Tibial nerve (tissue), 4 donors: ENCODE data around the gene GMDS. TPM values are rescaled to one million over a fixed set of nuclear protein-coding genes. Genes with fewer than 3 reads are reported as not detected.

Experiments
- DNase-seq, 2 donors: peaks; one replicate each; pipeline ENCODE4 v3.0.0-alpha.2; 2019; ENCODE audit warnings: low spot score in 2 of 2
- H3K27ac ChIP-seq, 4 donors: fragments of 200-600 bp; sonication (generic) in 3 of 4; one replicate each; pipeline ENCODE4 v1.5.1; 2017 to 2019; ENCODE audit warnings: mild to moderate bottlenecking in 1 of 4
- H3K27me3 ChIP-seq, 2 donors: fragments of 200-600 bp; sonication (generic) in 1 of 2; one replicate each; pipeline versions ENCODE4 v1.5.1 to v1.6.0; 2017 to 2019
- H3K36me3 ChIP-seq, 3 donors: fragments of 200-600 bp; sonication (generic); one replicate each; pipeline ENCODE4 v1.5.1; 2018 to 2019
- H3K4me1 ChIP-seq, 4 donors: fragments of 200-600 bp; sonication (generic) in 3 of 4; one replicate each; pipeline ENCODE4 v1.5.1; 2017 to 2019
- H3K4me3 ChIP-seq, 4 donors: fragments of 200-600 bp; sonication (generic) in 3 of 4; one replicate each; pipeline ENCODE4 v1.5.1; 2017 to 2019; ENCODE audit warnings: mild to moderate bottlenecking in 1 of 4, moderate library complexity in 1 of 4
- H3K9me3 ChIP-seq, 4 donors: fragments of 200-600 bp; sonication (generic) in 3 of 4; one replicate each; pipeline ENCODE4 v1.5.1; 2017 to 2019
- CTCF ChIP-seq, 5 experiments: fragments of 200-600 bp in 3 of 5; fragments of 450-650 bp in 2 of 5; sonication (generic) in 3 of 5; IDR thresholded peaks; one replicate each; pipeline ENCODE4 v1.5.1; 2016 to 2019; ENCODE audit warnings: antibody characterized with exemption in 5 of 5, mild to moderate bottlenecking in 3 of 5, moderate library complexity in 2 of 5
- EP300 ChIP-seq, 2 donors: sonication (generic); formaldehyde crosslinking; IDR thresholded peaks; one replicate each; pipeline ENCODE4 v1.6.1; 2017; ENCODE audit warnings: antibody characterized with exemption in 2 of 2, mild to moderate bottlenecking in 1 of 2
- POLR2A ChIP-seq, 2 donors: fragments of 450-650 bp; IDR thresholded peaks; one replicate each; pipeline ENCODE4 v1.6.1; 2017; ENCODE audit warnings: antibody characterized with exemption in 2 of 2, mild to moderate bottlenecking in 2 of 2, moderate library complexity in 2 of 2
- WGBS, 2 donors: methylation state at CpG; one replicate each; pipeline ENCODE4 v1.1.5; 2018; 5-methylcytosine and 5-hydroxymethylcytosine counted together
- total RNA-seq, 4 donors: library from RNA; depleted of rRNA; stranded (reverse); fragments of >200 nt; gene quantifications; one replicate each; pipeline ENCODE4 v1.1.0, GENCODE V29; 2016

GMDS gene
- total RNA-seq, 4 donors from 2014 or later = 14.9 to 46.5 (median 32.8) TPM

DNA sequence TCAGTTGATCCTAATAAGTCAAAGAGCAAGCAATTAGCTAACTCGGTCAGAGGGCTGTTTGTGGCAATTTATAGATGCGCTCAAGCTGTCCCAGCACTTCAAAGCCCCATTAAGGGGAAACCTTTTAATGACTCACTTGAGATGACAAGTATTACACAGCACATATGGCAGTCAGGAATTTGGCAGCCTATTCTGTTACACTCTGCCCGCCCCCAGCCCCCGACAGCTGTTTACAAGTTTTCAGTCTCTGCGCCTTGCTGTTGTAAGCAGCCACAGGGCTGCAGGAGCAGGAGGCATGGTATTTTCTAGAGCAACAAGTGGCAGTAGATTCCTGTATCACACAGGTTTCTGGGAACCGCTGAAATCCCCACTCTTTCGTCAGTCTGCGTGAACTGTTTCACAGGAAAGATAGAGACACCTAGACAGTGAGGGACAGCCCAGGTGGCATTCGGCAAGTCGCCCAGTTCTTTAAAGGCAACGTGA, 372.7 kb downstream of the GMDS start:
- H3K9me3 ChIP-seq = no peaks in the 10 kb centered on the region

DNA sequence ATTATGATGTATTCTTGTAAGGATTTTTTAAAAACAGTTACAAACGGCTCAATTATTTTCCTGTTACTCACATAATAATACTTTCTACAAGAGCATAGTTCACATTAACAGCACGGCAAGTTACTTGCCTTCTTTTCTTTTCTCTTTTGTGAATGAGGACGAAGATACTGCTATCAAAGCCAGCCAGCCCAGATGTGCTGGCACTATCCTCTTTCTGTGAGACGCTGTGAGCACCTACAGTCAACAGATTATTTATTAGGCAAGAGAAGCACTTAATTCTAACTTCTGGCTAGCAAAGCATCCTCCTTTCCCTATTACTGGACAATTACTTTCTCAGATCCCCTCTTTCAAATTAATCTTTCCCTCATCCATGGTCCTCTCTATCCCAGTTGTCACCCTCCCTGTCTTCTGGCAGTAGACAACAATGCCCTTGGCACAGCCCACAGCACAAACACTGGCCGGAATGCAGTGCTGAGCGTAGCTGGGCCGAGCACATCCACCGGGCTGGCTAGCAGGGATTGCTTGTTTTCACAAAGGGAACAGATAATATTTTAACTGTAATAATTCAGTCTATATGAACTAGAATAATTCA, 373.6 kb downstream of the GMDS start:
- Histone ChIP-seq H3K4me1 (peaks cover 0 to 35% (median 13%) of the 10 kb centered on the region in 4 donors), H3K9me3 (no peaks in the 10 kb centered on the region), H3K36me3 (no peaks in the 10 kb centered on the region), H3K4me3 (no peak overlapping the region), H3K27ac (peak overlapping the region in 2 of 4 donors; percentile 54 to 68), H3K27me3 (no peaks in the 10 kb centered on the region)
- TF ChIP-seq EP300 (IDR thresholded peaks at IDR 0.05) = no peak
- TF ChIP-seq CTCF (IDR thresholded peaks at IDR 0.05) = no peak
- no peak for TF ChIP-seq POLR2A (IDR thresholded peaks at IDR 0.05)
- WGBS, 2 donors = 24 to 37% methylated on average over 8 of the region's 8 CpGs
- no peak for DNase-seq

More for the DNA sequence above, 372.7 kb downstream of the GMDS start:
- Histone ChIP-seq H3K4me3 (no peak overlapping the region), H3K27ac (peak overlapping the region in 2 of 4 donors; percentile 54 to 68), H3K36me3 (no peaks in the 10 kb centered on the region), H3K27me3 (no peaks in the 10 kb centered on the region), H3K4me1 (peaks cover 0 to 35% (median 13%) of the 10 kb centered on the region in 4 donors)
- WGBS, 2 donors = 65% methylated on average over 11 of the region's 11 CpGs
- TF ChIP-seq POLR2A (IDR thresholded peaks at IDR 0.05) (no peak), CTCF (IDR thresholded peaks at IDR 0.05) (no peak)
- no peak for DNase-seq

- H3K4me3 ChIP-seq = no peak overlapping the region
- TF ChIP-seq CTCF (IDR thresholded peaks at IDR 0.05) = no peak
- no peak for TF ChIP-seq POLR2A (IDR thresholded peaks at IDR 0.05)
- no peak for TF ChIP-seq EP300 (IDR thresholded peaks at IDR 0.05)
- H3K4me1 ChIP-seq = peaks cover 0 to 39% (median 15%) of the 10 kb centered on the region in 4 donors
- peak overlapping the region in 2 of 4 donors; percentile 54 to 68 for H3K27ac ChIP-seq
- no peaks in the 10 kb centered on the region for H3K9me3 ChIP-seq
- H3K27me3 ChIP-seq = no peaks in the 10 kb centered on the region
- no peak for DNase-seq
- no peaks in the 10 kb centered on the region for H3K36me3 ChIP-seq
- WGBS, 2 donors = 80 to 83% methylated on average over 7 of the region's 7 CpGs
These were observed 374.5 kb downstream of the GMDS start for GRCh38 chr6:1870932-1871331.

GRCh38 chr6:1870251-1870650, 375.2 kb downstream of the GMDS start:
- Histone ChIP-seq H3K36me3 (no peaks in the 10 kb centered on the region), H3K4me1 (peaks cover 0 to 46% (median 16%) of the 10 kb centered on the region in 4 donors), H3K27ac (no peak overlapping the region), H3K9me3 (no peaks in the 10 kb centered on the region), H3K4me3 (no peak overlapping the region), H3K27me3 (no peaks in the 10 kb centered on the region)
- no peak for TF ChIP-seq CTCF (IDR thresholded peaks at IDR 0.05)
- TF ChIP-seq POLR2A (IDR thresholded peaks at IDR 0.05) = no peak
- no peak for TF ChIP-seq EP300 (IDR thresholded peaks at IDR 0.05)
- no peak for DNase-seq
- WGBS, 2 donors = 84 to 91% methylated on average over 5 of the region's 5 CpGs

DNA sequence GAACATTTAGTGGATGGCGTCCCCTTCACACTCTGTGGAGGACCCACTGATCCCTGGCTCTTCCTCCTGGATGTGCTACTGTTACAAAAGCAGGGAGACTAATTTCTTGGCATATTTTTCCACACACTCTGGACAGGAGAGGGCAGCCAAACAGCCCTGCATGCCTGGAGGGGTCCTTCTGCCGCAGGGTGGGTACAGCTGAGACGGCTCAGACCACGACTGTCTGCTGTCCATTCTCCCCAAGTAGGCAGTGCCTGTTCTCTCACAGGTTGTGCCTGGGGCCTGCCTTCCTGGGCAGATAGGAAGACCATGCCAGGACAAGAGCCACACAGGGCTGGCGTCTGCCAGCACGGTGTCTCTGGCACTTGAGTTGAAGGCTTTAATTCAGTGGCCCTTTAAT, 375.6 kb downstream of the GMDS start:
- H3K4me1 ChIP-seq = peaks cover 0 to 48% (median 18%) of the 10 kb centered on the region in 4 donors
- TF ChIP-seq POLR2A (IDR thresholded peaks at IDR 0.05) (no peak), CTCF (IDR thresholded peaks at IDR 0.05) (no peak), EP300 (IDR thresholded peaks at IDR 0.05) (no peak)
- no peak for DNase-seq
- no peaks in the 10 kb centered on the region for H3K36me3 ChIP-seq
- no peak overlapping the region for H3K4me3 ChIP-seq
- H3K9me3 ChIP-seq = no peaks in the 10 kb centered on the region
- WGBS, 2 donors = 95 to 97% methylated on average over 6 of the region's 6 CpGs
- no peak overlapping the region for H3K27ac ChIP-seq
- no peaks in the 10 kb centered on the region for H3K27me3 ChIP-seq
